ENCODE results near the gene TMEM169.

Gene TMEM169, protein sequence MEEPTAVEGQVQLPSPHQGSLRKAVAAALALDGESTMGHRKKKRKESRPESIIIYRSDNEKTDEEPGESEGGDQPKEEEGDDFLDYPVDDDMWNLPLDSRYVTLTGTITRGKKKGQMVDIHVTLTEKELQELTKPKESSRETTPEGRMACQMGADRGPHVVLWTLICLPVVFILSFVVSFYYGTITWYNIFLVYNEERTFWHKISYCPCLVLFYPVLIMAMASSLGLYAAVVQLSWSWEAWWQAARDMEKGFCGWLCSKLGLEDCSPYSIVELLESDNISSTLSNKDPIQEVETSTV

DNA sequence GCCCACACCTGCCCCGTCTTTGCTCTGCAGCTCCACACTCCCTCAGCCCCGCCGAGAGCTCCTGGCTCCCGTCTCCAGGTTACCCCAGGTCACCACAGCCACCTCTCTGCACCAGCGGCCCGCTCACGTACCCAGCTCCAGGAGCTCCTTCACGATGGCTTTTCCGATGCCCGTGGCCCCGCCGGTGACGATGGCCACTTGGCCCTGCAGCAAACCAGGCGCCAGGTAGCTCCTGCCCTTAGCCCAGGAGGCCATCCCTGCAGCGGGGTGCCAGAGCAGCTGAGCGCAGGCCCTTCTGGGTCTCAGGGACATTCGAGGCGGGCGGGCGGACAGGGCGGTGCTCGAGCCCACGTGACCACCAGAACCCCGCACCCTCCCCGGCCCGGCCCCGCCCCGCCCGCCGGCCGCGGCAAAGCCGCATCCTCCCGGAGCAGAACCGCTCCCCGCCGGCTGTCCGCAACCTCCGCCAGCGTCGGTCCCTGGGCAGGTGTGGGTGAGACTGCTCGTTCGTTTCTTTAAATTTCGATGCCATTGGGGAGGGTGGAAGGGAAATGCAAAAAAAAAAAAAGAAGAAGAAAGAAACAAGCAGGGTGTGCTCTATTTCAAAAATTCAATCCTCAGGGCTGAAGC is at the start of gene TMEM169, which contains the start of gene PECR:
TSS of gene TMEM169 (plus strand) at position 433 of the 630 bp plus-strand sequence. CDS start 14,045 bp downstream, outside the sequence.
TSS of gene PECR (minus strand) at position 323 of the 630 bp plus-strand sequence. CDS start at position 255, 68 bp downstream.
- DNase-seq (ENCODE audit: low read depth in 2 of 2), result peak; percentile 53 to 62
- TF ChIP-seq, protein P1, sequence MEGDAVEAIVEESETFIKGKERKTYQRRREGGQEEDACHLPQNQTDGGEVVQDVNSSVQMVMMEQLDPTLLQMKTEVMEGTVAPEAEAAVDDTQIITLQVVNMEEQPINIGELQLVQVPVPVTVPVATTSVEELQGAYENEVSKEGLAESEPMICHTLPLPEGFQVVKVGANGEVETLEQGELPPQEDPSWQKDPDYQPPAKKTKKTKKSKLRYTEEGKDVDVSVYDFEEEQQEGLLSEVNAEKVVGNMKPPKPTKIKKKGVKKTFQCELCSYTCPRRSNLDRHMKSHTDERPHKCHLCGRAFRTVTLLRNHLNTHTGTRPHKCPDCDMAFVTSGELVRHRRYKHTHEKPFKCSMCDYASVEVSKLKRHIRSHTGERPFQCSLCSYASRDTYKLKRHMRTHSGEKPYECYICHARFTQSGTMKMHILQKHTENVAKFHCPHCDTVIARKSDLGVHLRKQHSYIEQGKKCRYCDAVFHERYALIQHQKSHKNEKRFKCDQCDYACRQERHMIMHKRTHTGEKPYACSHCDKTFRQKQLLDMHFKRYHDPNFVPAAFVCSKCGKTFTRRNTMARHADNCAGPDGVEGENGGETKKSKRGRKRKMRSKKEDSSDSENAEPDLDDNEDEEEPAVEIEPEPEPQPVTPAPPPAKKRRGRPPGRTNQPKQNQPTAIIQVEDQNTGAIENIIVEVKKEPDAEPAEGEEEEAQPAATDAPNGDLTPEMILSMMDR (IDR thresholded peaks at IDR 0.05; ENCODE audit: low read depth, low read length), result no peak
- peak within 1 kb of the TSS; percentile 77 to 83 for H3K4me3 ChIP-seq (replicated peaks in 1 of 2; ENCODE audit: low read depth in 2 of 2, low read length in 2 of 2)

DNA sequence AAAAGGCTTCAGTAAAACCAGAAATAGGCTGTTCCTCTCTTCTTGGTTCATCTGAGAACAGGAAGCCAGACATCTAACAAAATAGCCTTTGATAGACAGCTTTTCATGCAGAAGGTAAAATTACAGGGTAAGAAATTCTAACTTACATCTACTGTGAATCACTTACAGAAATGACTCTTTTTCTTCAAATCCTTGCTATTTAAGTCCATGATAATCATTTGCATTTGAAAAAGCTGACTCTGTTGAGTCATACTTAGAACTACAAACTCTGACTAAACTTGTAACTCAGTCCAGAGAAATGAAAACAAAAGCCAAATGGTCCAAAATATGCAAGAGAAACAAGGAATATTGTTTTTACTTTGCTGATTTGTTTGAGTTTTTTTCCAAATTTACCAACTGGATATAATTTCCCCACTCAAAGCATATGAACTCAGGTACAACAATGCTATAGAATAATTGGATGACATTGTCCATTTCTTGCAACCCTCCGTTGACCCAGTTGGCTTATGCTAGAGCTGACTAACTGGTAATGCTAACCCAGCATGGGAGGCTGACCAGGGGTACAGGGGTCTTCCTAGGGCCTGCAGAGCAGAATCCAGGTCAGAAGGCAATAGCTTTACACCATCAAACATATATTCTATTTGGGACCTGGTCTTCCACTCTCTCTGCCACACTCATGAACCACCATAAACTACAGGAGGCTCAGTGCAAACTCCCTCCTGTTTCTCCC is 49.6 kb upstream of the TMEM169 start:
- peak; percentile 44 to 83 for DNase-seq (ENCODE audit: low read depth in 2 of 2)
- no peak overlapping the region for H3K4me3 ChIP-seq (replicated peaks in 1 of 2; ENCODE audit: low read depth in 2 of 2, low read length in 2 of 2)

DNA sequence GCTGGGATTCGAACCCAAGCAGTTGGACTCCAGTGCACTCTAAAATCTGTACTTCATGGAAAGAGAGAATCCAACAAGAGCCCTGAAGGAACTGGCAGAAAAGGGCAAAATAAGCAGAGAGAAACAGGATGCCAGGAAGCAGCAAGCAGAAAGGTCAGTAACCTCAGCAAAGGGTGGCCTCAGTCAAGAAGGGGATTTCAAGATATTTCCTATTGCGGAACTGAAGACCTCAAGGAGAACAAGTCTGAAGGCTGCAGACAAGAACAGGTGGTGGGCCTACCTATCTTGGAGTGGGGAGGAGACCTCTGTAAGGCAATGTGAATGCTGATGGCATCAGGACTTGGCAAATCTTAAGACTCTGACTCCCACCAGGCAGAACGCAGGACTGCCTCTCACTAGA is 48.3 kb upstream of the TMEM169 start:
- H3K4me3 ChIP-seq (replicated peaks in 1 of 2; ENCODE audit: low read depth in 2 of 2, low read length in 2 of 2), result no peak overlapping the region
- TF ChIP-seq, protein P1 (IDR thresholded peaks at IDR 0.05; ENCODE audit: low read depth, low read length), result no peak
- no peak for DNase-seq (ENCODE audit: low read depth in 2 of 2)

More for the DNA sequence above, 49.6 kb upstream of the TMEM169 start:
- TF ChIP-seq, protein P1 (IDR thresholded peaks at IDR 0.05; ENCODE audit: low read depth, low read length), result no peak

DNA sequence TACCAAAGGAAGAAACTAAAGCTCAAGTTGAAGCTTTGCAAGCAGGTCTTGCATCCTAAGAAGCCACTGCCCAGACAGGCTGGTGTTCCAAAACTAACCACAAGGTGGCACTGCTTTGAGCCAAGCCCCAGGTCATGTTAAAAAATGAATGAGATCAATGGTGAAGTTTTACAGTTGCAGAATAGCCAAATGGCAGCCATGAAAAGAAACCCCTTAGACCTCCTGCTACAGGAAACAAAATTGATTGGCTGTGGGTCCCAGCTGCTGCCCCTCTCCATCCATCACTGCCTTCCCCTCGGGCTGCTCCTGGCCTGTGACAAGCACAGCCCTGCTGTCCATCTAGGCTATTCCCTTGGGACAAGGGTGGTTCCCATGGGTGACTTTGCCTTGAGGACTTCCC is 47.7 kb upstream of the TMEM169 start:
- DNase-seq (ENCODE audit: low read depth in 2 of 2), result peak; percentile 85 to 92
- TF ChIP-seq, protein P1 (IDR thresholded peaks at IDR 0.05; ENCODE audit: low read depth, low read length), result peak; percentile 90
- no peak overlapping the region for H3K4me3 ChIP-seq (replicated peaks in 1 of 2; ENCODE audit: low read depth in 2 of 2, low read length in 2 of 2)

DNA sequence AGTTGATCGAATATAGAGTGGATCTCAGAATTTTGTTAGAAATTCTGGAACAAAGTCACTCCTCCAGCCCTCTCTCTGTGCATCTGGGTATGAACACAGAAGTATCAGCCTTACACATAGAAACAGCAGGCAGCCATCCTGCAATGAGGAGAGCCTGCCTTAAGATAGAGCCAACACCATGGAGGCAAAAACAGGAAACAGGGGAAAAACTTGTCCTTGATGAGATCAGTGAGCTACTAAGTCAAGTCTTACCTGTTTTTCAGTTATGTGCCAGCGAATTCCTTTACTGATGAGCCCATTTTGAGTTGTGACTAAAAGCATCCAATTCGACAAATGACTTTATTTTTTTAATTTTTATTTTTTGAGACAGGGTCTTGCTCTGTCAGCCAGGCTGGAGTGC is 41.8 kb upstream of the TMEM169 start:
- TF ChIP-seq, protein P1 (IDR thresholded peaks at IDR 0.05; ENCODE audit: low read depth, low read length), result no peak
- DNase-seq (ENCODE audit: low read depth in 2 of 2), result no peak
- H3K4me3 ChIP-seq (replicated peaks in 1 of 2; ENCODE audit: low read depth in 2 of 2, low read length in 2 of 2), result no peak overlapping the region

DNA sequence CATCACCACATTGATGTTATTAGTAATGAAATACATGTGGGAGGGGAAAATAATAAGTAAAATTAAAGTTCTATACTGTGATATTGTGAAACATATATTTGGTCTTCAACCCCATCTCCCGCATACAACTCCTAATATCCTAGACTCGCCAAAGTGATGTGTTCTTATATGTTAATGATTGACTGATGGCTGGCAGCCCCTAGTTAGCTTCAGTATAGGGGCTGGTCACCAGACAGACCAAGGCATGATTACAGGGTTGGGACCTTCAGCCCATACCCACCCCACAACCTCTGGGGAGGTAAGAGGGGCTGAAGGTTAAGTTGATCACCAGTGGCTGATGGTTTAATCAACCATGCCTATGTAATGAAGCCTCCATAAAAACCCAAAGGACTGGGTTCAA is 40.3 kb upstream of the TMEM169 start:
- no peak overlapping the region for H3K4me3 ChIP-seq (replicated peaks in 1 of 2; ENCODE audit: low read depth in 2 of 2, low read length in 2 of 2)
- DNase-seq (ENCODE audit: low read depth in 2 of 2), result no peak
- TF ChIP-seq, protein P1 (IDR thresholded peaks at IDR 0.05; ENCODE audit: low read depth, low read length), result no peak
